Central memory CD8-positive, alpha-beta T cell (primary cell): ENCODE results near the gene DYNLL2.
"Not testable (repeated sequence)": the region's sequence is repeated elsewhere in the genome, so short reads cannot be mapped to it uniquely, and the experiment has no call there.

Source experiments
- ATAC-seq: fragments of 150-1000 bp; cut with Tn5 transposase; replicated peaks from 2 replicates; pipeline ENCODE4 v1.10.0; 2022; ENCODE audit warnings: mild to moderate bottlenecking, moderate FRiP score, moderate number of reproducible peaks; ENCODE audit not compliant: poor library complexity, severe bottlenecking; ENCODE audit errors: extremely low read depth
- DNase-seq, 2 donors: peaks; one replicate each; pipeline ENCODE4 v3.0.0; 2021; ENCODE audit warnings: low spot score in 2 of 2
- H3K27ac Mint-ChIP-seq: one replicate; pipeline ENCODE4 v1.8.0; 2022; ENCODE audit warnings: low read depth, mild to moderate bottlenecking, moderate library complexity, mixed read lengths
- H3K27me3 Mint-ChIP-seq: one replicate; pipeline ENCODE4 v1.8.0; 2022; ENCODE audit warnings: mixed read lengths
- H3K36me3 Mint-ChIP-seq: one replicate; pipeline ENCODE4 v1.8.0; 2022; ENCODE audit warnings: mild to moderate bottlenecking, moderate library complexity, mixed read lengths; ENCODE audit not compliant: insufficient read depth
- H3K4me1 Mint-ChIP-seq: one replicate; pipeline ENCODE4 v1.8.0; 2022; ENCODE audit warnings: mixed read lengths
- H3K4me3 Mint-ChIP-seq: one replicate; pipeline ENCODE4 v1.8.0; 2022; ENCODE audit warnings: mild to moderate bottlenecking, moderate library complexity, mixed read lengths
- H3K9me3 Mint-ChIP-seq: one replicate; pipeline ENCODE4 v1.8.0; 2022; ENCODE audit warnings: mixed read lengths

Gene DYNLL2

DNA sequence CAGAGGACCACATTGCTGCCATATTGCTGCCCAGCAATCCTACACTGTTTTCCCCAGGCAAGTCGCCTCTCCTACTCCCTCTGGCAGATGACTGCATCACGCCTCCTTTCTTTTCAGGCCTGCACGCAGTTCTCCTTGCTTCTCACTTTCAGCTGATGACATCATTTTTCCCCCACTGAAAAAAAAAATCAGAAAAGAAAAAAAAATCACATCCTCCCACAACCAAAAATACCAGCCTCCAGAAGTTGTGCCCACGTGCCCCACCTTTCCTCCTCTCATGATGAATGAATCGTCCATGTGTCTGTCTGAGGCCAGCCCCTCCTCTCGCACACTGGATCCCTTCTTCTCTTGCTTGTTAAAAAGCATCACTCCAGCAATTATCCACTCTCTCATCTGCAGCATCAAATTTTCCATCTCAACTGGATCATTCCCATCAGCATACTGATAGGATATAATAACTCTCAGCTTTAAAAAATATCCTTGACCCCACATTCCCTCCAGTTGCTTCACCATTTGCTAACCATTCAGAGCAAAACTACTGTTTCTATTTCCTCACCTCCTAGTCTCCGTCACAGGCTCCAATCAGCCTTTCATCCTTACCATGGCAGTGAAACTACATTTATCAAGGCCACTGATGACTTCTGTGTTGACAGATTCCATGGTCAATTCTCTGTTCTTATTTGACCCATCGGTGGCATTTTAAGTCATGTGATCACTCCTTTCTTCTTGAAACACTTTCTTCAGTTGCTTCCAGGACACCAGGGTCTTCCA, 30.1 kb upstream of the DYNLL2 start:
- no peak overlapping the region for H3K27ac Mint-ChIP-seq
- ATAC-seq, result no peak

DNA sequence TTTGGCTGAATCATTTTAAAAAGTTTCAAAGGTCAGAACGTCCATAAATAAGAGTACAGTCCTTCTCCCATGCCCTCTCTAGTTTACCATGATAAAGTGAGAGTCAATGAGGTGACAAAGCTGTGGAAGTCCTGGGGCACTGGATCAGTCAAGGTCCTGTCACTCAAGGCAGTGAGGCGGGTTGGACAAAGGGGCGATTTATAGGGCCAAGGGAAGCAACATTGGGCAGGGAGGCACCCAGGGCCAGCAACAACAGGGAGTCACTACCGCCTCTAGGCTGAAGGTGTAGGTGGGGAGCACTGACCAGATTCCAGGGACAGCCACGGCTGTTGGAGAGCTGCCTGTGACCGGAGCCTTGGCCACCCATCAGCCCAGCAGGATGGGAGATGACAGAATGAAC, 28.6 kb upstream of the DYNLL2 start:
- no peak overlapping the region for H3K27ac Mint-ChIP-seq

More for the DNA sequence above, 30.1 kb upstream of the DYNLL2 start:
- no peaks in the 10 kb centered on the region for H3K4me1 Mint-ChIP-seq
- H3K9me3 Mint-ChIP-seq, result no peaks in the 10 kb centered on the region
- H3K4me3 Mint-ChIP-seq, result no peak overlapping the region
- DNase-seq, result no peak
- no peaks in the 10 kb centered on the region for H3K36me3 Mint-ChIP-seq
- peaks cover 3% of the 10 kb centered on the region for H3K27me3 Mint-ChIP-seq

DNA sequence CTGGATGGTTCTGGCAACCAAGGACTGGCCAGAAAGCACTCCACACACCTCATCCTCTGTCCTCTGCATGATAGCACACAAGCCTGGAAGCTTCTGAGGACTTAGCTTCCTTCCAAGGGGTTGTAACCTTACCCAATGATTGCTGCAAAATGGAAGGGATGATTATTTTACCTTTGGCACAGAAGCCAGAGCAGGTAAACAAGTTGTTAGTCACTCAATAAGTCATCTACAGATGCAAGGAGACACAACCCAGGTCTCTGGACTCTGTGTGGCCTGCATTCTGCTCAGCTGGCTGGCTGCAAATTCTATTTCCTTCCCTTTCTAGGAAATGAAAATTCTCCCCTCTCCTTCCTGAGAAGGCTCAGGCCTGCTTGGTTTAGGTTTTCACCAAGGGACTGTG, 26.7 kb upstream of the DYNLL2 start:
- DNase-seq, result no peak
- no peak overlapping the region for H3K27ac Mint-ChIP-seq
- ATAC-seq, result no peak
- H3K4me3 Mint-ChIP-seq, result no peak overlapping the region
- H3K36me3 Mint-ChIP-seq, result no peaks in the 10 kb centered on the region
- no peaks in the 10 kb centered on the region for H3K4me1 Mint-ChIP-seq
- no peaks in the 10 kb centered on the region for H3K9me3 Mint-ChIP-seq
- peaks cover 26% of the 10 kb centered on the region for H3K27me3 Mint-ChIP-seq

More for the DNA sequence above, 28.6 kb upstream of the DYNLL2 start:
- Mint-ChIP-seq H3K4me3 (no peak overlapping the region), H3K9me3 (no peaks in the 10 kb centered on the region), H3K27me3 (peaks cover 12% of the 10 kb centered on the region), H3K36me3 (no peaks in the 10 kb centered on the region), H3K4me1 (no peaks in the 10 kb centered on the region)
- ATAC-seq (no peak), DNase-seq (no peak)

DNA sequence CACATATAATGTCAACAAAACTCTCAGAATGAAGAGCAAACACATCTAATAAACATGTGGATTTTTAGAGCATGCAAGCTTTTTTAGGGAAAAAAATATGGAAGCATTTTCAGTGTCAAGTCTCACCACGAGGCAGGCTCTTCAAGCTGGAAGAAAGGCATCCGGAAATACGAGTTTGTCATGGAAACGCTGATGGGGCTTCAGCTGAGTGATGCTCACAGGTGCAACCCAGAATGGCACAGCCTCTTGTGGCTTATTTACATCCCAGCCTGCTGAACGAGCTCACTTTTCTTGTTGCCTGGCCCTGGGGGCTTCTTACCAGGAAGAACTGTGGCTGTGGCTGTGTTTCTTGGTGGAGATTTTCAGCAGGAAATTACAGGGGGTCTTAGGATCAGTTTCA, 24.1 kb upstream of the DYNLL2 start:
- no peak for DNase-seq
- Mint-ChIP-seq H3K9me3 (no peaks in the 10 kb centered on the region), H3K27ac (no peak overlapping the region), H3K4me3 (no peak overlapping the region), H3K27me3 (peaks cover 26% of the 10 kb centered on the region), H3K36me3 (no peaks in the 10 kb centered on the region), H3K4me1 (no peaks in the 10 kb centered on the region)
- no peak for ATAC-seq

DNA sequence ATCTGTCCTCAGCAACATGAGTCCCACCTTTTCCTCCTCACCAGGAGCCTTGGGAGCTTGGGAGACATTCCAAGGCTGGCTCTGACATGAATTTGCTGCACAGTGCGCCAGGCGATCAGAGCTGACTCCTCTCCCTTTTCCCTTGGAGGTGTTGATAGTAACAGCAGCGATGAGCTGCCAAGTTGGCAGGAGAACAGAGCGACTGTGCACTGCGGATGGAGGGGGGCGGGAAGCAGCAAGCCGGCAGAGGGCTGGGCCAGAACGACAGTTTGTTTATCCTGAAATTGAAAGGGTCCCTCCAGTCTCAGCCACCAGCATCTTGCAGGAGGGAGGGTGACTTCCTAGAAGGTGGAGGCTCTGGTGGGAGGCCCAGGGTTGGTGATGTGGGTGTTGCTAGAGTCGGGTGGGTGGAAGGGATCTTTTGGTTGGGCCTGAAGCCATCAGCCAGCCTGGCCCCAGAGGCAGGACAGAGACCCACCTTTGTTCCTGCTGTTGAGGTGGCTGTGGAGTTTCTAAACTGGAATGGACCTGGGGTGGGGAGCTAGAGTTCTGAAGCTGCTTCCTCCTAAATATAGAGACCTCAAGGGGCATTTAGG, 22.5 kb upstream of the DYNLL2 start:
- H3K4me1 Mint-ChIP-seq, result no peaks in the 10 kb centered on the region
- no peak overlapping the region for H3K4me3 Mint-ChIP-seq
- no peaks in the 10 kb centered on the region for H3K9me3 Mint-ChIP-seq
- peaks cover 26% of the 10 kb centered on the region for H3K27me3 Mint-ChIP-seq
- ATAC-seq, result no peak
- H3K27ac Mint-ChIP-seq, result no peak overlapping the region
- DNase-seq, result no peak
- H3K36me3 Mint-ChIP-seq, result no peaks in the 10 kb centered on the region

DNA sequence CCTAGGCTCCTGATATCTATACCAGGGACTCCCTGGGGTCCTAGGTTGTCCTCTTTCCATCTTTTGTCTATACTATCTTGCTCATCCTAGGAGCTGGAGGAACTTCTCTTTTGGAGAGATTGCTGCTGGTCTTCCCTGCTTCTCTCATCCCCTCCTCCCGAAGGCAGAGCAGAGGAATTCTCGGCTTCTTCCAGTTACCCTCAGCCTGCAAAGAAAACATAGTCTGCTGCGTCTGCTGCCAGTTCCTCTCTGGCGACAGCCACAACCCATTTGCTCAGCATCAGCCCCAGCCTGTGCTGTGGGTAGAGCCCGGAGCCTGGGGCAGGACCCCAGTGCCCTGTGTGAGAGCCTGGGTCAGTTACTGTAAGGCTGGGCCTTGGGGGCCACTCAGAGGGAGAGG, 21.5 kb upstream of the DYNLL2 start:
- H3K9me3 Mint-ChIP-seq, result no peaks in the 10 kb centered on the region
- no peaks in the 10 kb centered on the region for H3K36me3 Mint-ChIP-seq
- no peak overlapping the region for H3K4me3 Mint-ChIP-seq
- no peaks in the 10 kb centered on the region for H3K4me1 Mint-ChIP-seq
- H3K27ac Mint-ChIP-seq, result no peak overlapping the region
- no peak for ATAC-seq
- no peak for DNase-seq
- H3K27me3 Mint-ChIP-seq, result peaks cover 26% of the 10 kb centered on the region

DNA sequence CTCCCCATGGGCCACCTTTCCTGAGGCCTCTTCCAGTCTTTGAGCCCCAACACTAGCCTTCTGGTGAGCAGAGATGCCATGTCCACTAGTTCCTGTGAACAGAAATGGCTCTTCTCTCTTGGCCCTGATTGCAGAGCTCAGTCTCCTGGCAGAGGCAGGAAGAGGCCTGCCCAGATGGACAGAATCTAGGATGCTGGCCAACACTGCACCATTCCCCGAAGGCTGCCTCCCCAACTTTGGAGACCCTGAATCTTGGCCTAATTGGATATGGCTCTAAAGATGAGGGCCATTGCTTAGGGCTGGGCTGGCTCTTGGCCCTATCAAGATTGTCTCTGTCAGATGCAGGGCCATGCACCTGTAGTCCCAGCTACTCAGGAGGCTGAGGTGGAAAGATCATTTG, 18.0 kb upstream of the DYNLL2 start:
- ATAC-seq (no peak), DNase-seq (no peak)
- Mint-ChIP-seq H3K36me3 (no peaks in the 10 kb centered on the region), H3K27ac (no peak overlapping the region), H3K27me3 (peaks cover 21% of the 10 kb centered on the region), H3K4me3 (no peak overlapping the region), H3K4me1 (no peaks in the 10 kb centered on the region), H3K9me3 (no peaks in the 10 kb centered on the region)

DNA sequence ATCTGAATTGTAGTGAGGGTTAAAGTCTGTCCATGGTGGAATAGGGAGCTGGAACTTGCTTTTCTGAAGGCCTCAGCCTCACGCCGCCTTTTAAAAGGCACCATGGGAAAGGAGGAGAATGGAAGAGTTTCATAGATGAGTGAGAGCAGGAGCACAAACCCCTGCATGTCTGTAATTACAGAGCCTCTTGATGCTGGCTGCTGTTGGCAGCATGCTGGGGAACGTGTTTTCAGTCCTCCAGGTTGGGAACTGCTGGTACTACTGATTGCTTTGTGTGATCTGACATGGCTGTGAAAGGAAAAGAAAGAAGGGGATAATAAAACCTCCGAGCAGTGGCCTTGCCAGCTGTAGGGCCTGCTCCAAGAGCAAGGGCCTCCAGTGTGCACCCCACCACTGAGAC, 16.8 kb upstream of the DYNLL2 start:
- H3K27me3 Mint-ChIP-seq, result peaks cover 25% of the 10 kb centered on the region
- ATAC-seq (no peak), DNase-seq (no peak)
- H3K4me3 Mint-ChIP-seq, result no peak overlapping the region
- H3K27ac Mint-ChIP-seq, result no peak overlapping the region
- H3K36me3 Mint-ChIP-seq, result no peaks in the 10 kb centered on the region
- no peaks in the 10 kb centered on the region for H3K9me3 Mint-ChIP-seq
- no peaks in the 10 kb centered on the region for H3K4me1 Mint-ChIP-seq

DNA sequence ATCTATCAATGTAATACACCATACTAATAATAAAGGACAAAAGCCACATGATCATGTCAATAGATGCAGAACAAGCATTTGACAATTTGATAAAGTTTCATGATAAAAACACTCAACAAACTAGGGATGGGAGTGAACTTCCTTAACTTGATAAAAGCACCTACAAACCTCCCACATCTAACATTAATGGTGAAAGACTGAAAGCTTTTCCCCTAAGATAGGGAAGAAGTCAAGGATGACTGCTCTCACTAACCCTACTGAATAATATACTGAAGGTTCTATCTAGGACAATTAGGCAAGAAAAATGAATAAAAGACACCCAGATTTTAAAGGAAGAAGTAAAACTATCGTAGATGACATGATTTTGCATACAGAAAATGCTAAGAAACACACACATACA, 10.4 kb upstream of the DYNLL2 start:
- H3K4me3 Mint-ChIP-seq, result no peak overlapping the region
- DNase-seq (no peak), ATAC-seq (no peak)
- no peaks in the 10 kb centered on the region for H3K4me1 Mint-ChIP-seq
- H3K36me3 Mint-ChIP-seq, result no peaks in the 10 kb centered on the region
- no peak overlapping the region for H3K27ac Mint-ChIP-seq
- H3K9me3 Mint-ChIP-seq, result no peaks in the 10 kb centered on the region
- peaks cover 30% of the 10 kb centered on the region for H3K27me3 Mint-ChIP-seq

DNA sequence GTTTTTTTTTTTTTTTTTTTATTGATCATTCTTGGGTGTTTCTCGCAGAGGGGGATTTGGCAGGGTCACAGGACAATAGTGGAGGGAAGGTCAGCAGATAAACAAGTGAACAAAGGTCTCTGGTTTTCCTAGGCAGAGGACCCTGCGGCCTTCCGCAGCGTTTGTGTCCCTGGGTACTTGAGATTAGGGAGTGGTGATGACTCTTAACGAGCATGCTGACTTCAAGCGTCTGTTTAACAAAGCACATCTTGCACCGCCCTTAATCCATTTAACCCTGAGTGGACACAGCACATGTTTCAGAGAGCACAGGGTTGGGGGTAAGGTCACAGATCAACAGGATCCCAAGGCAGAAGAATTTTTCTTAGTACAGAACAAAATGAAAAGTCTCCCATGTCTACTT, 10.0 kb upstream of the DYNLL2 start:
- not testable (repeated sequence) for H3K27ac Mint-ChIP-seq, H3K9me3 Mint-ChIP-seq, ATAC-seq, H3K4me1 Mint-ChIP-seq, H3K36me3 Mint-ChIP-seq, H3K4me3 Mint-ChIP-seq, DNase-seq
- H3K27me3 Mint-ChIP-seq, result peaks cover 30% of the 10 kb centered on the region

DNA sequence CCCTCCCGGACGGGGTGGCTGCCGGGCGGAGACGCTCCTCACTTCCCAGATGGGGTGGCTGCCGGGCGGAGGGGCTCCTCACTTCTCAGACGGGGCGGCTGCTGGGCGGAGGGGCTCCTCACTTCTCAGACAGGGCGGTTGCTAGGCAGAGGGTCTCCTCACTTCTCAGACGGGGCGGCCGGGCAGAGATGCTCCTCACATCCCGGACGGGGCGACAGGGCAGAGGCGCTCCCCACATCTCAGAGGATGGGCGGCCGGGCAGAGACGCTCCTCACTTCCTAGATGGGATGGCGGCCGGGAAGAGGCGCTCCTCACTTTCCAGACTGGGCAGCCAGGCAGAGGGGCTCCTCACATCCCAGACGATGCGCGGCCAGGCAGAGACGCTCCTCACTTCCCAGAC, 8.8 kb upstream of the DYNLL2 start:
- not testable (repeated sequence) for H3K4me1 Mint-ChIP-seq, DNase-seq, H3K36me3 Mint-ChIP-seq, H3K9me3 Mint-ChIP-seq, ATAC-seq, H3K27ac Mint-ChIP-seq, H3K4me3 Mint-ChIP-seq
- peaks cover 25% of the 10 kb centered on the region for H3K27me3 Mint-ChIP-seq

DNA sequence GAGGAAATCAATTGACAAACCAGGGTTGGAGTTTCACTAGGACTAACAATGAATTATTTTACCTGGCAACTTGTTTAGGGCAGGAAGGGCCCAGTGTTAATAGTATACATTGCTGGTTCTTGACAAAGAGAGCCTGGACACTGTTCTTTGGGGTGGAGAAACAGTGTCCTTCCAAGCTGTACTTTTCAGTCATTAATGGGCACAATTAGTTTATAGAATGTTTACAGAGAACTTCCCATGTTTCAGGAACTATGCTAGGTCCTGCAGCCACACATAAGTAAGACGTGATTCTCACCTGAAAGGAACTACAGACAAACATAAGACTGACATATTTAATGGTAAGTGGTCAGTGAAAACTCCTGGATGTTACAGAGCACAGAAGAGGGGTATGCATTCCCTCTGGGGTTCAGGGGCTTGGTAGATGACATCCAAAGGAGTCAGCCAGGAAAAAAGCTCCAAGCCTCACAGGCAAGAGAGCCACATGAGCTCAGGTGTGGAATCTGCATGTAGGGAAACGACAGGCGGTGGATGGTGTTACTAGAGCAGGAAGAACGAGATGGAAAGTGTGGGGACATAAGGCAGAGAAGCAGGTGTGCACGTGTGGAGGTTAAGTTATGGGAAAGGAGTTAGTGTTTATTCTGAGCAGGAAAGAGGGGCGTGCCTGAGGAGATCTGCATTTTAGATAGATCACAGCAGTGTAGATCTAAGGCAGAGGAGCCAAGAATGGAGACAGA, 3.8 kb upstream of the DYNLL2 start:
- no peaks in the 10 kb centered on the region for H3K27me3 Mint-ChIP-seq
- H3K9me3 Mint-ChIP-seq, result no peaks in the 10 kb centered on the region
- H3K27ac Mint-ChIP-seq, result no peak overlapping the region

More for the DNA sequence above, 3.8 kb upstream of the DYNLL2 start:
- ATAC-seq (no peak), DNase-seq (no peak)
- peaks cover 8% of the 10 kb centered on the region for H3K36me3 Mint-ChIP-seq
- H3K4me3 Mint-ChIP-seq, result no peak overlapping the region
- peaks cover 1% of the 10 kb centered on the region for H3K4me1 Mint-ChIP-seq
